GM19238 (cell line): ENCODE results near the gene RETN.

ENCODE experiments used
- DNase-seq: peaks from one replicate; pipeline ENCODE4 v3.0.0; 2011; ENCODE audit warnings: low spot score; ENCODE audit not compliant: insufficient read length

Gene RETN

DNA sequence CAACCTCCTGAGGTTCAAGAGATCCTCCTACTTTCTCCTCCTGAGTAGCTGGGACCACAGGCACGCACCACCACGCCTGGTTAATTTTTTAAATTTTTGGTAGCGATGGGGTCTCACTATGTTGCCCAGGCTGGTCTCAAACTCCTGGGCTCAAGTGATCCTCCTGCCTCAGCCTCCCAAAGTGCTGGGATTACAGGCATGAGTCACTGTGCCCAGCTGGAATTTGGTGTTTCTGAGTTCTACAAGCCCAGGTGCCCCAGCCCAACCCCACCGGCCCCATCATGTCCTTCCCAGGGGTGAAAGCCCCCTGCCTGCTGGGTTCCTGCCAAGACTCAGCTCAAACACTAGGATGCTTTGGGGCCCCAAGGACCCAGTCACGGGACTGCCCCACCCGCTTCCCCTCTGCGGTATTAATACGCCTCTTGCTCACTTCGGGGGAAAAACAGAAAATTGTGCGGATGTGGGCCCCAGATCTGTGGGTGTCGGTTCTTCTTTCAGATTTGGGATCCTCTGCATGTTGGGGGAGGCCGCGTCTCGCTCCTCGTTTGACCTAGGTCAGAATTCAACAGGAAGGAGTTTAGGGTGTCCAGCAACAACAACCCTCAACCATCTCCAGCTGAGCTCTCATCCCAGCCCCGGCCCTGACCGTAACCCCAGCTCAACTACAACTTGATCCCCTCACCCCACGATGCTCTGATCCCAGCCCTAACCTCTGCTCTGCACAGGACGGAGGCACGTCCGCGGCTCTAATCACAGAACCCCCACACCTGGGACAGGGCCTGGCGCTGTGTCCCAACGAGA, 36.7 kb downstream of the RETN start:
- peak; percentile 50 for DNase-seq

DNA sequence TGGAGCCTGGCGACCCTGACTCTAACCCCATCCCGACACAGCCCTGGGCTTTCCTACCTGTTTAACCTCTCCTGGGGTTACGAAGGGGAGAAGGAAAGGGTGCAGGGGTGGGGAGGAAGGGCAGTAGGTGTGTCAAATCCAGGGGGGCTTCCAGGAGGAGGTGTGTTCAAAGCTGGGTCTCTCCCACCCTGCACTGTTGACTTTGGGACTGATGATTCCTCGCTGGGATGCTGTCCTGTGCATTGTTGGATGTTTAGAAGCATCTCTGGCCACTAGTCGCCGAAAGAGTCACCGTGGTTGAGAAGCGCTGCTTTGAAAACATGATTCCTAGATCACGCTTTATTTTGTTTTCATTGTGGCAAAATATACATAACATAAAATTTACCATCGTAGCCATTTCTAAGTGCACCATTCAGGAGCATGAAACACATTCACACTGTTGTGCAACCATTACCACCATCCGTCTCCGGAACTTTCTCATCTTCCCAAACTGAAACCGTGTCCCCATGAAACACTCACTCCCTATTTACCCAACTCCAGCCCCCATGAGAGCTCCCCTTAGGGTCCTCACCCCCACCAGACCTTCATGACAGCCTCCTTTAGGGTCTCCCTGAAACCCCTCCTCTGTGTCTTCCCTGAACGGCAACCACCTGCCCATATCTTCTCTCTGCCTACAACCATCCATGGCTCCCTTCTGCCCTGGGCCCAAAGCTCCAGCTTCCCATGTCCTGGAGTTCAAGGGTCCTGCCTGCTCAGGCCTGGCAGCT, 37.5 kb downstream of the RETN start:
- DNase-seq, result no peak

DNA sequence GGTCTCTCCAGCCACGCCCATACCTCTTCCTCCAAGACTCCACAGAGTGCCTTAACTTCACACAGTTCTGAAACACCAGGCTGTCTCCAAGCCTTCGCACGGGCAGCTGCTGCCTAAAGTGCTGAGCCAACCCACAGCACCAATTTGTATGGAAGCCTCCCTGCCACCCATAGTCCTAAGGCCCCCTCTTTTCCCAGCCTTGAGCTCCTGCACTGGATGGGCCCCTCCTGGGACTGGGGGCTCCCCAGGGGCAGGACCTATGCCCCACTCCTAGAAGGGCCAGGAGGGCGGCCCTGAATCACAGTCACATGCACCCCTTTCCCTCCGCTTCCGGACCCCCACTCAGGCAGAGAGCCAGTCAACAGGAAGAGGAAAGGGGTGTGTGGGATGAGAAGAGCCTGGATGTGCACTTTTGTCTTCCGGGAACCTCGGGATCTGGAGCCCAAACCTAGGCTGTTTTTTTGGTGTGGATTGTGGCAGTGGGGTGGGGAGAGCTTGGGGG, 38.2 kb downstream of the RETN start:
- no peak for DNase-seq

DNA sequence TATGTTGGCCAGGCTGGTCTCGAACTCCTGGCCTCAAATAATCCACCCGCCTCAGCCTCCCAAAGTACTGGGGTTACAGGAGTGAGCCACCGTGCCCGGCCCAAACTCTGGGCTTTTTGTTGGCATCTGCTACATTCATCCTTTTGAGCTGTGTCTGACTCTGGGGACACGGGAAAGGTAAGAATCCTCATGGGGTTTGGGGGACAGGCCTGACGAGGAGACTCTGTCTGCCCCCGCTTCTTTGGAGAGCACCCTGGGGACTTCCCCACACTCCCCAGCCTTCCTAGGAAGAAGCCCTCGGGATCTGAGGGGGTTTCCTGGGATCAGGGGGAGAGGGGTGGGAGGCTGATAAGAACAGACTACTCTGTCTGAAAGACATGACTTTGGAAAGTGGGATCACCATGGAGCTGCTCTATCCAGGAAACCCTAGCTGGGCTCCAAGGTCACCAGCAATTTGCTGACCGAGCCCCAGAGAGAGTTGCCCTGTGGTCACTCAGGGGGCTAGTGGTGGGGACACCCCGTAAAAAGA, 41.1 kb downstream of the RETN start:
- DNase-seq, result no peak

DNA sequence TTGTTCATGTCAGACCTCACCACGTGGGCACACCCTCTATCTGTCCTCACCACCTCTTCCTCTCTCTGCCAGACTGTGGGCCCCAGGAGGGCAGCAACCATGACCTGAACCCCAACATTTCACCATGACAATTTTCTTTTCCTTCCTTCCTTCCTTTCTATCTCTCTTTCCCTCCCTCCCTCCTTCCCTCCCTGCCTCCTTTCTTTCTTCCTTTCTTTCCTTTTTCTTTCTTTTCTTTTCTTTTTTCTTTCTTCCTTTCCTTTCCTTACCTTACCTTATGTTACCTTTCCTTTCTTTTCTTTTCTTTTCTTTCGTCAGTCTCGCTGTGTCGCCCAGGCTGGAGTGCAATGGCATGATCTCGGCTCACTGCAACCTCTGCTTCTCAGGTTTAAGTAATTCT, 41.8 kb downstream of the RETN start:
- DNase-seq, result no peak

DNA sequence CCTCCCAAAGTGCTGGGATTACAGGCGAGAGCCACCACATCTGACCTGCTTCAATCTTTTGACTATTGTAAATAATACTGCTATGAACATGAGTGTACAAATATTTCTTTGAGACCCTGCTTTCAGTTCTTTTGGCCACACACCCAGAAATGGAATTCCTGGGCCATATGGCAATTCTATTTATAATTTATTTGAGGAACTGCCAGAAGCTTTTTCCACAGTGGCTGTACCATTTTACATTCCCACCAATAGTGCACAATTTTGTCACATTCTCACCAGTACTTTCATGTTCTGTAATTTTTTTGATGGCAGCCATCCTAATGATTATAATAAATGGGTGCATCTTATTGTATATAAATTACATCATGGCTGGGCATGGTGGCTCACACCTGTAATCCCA, 46.8 kb downstream of the RETN start:
- no peak for DNase-seq

- no peak for DNase-seq
Observed at GRCh38 chr19:7716762-7717161, 47.9 kb downstream of the RETN start.

DNA sequence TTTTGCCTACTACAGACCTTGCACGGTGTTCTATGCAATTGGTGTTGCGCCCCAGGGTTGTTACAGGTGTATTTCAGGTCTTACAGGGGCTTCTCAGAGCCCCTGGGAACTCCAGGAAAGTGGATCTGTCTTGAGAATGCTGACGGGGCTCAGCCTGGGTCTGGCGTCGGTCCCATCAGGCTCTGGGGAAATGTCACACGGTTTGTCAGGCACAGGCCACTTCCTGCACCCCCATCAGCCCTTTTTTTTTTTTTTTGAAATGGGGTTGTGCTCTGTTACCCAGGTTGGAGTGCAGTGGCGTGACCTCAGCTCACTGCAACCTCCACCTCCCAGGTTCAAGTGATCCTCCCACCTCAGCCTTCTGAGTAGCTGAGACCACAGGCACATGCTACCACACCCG, 49.8 kb downstream of the RETN start:
- DNase-seq, result no peak
